Endothelial cell of umbilical vein (primary cell): ENCODE data around the gene SMIM44. TPM values are rescaled to one million over a fixed set of nuclear protein-coding genes. Genes with fewer than 3 reads are reported as not detected.

Source experiments
- BruUV-seq: library from RNA; stranded (reverse); fragments of 400-500 nt; replicated peaks from 2 replicates; lab custom pipeline; 2021; lab: Mats Ljungman, UMichigan
- CTCF ChIA-PET: fragments of 300-600, 350-600 bp; sonication (Branson Sonifier 250); formaldehyde crosslinking; loops from one replicate; lab custom pipeline; 2021; ENCODE audit warnings: antibody characterized with exemption, inconsistent platforms; lab: Charles Lee
- POLR2A ChIA-PET: fragments of 300-600, 350-600 bp; sonication (Branson Sonifier 250); formaldehyde crosslinking; loops from one replicate; lab custom pipeline; 2021; ENCODE audit warnings: antibody characterized with exemption, inconsistent platforms; lab: Charles Lee
- DNase-seq: peaks from one replicate; pipeline ENCODE4 v3.0.0-alpha.2; 2011; ENCODE audit warnings: low read depth, low spot score
- FAIRE-seq: peaks from 2 replicates; lab custom pipeline; 2011; peaks lifted over from hg19 to GRCh38; lab: Jason Lieb, UNC
- H2AFZ ChIP-seq: 2 replicates; pipeline ENCODE4 v1.6.0; 2012; ENCODE audit warnings: low read depth, low read length, control low read depth, inconsistent platforms
- H3K27ac ChIP-seq: 2 replicates; pipeline ENCODE4 v1.5.1; 2011; ENCODE audit warnings: low read depth, mild to moderate bottlenecking, control low read depth, low read length, moderate library complexity; ENCODE audit not compliant: insufficient read depth
- H3K27me3 ChIP-seq, 2 experiments: 2 replicates each; pipeline versions ENCODE4 v1.6.0 to v1.6.1; 2011; ENCODE audit warnings: low read length in 2 of 2, mixed read lengths in 1 of 2; ENCODE audit not compliant: control insufficient read depth in 2 of 2, insufficient read depth in 2 of 2
- H3K36me3 ChIP-seq, 2 experiments: 2 replicates in 1 of 2; 3 replicates in 1 of 2; pipeline ENCODE4 v1.5.1; 2011; ENCODE audit warnings: low read length in 2 of 2, mild to moderate bottlenecking in 1 of 2, moderate library complexity in 1 of 2; ENCODE audit not compliant: control insufficient read depth in 2 of 2, insufficient read depth in 2 of 2; ENCODE audit errors: extremely low read depth in 1 of 2
- H3K4me1 ChIP-seq: 3 replicates; pipeline ENCODE4 v1.5.1; 2011; ENCODE audit warnings: mild to moderate bottlenecking, low read length; ENCODE audit not compliant: control insufficient read depth, insufficient read depth; ENCODE audit errors: extremely low read depth
- H3K4me2 ChIP-seq: 2 replicates; pipeline ENCODE4 v1.6.1; 2011; ENCODE audit warnings: low read length, control low read depth, mixed read lengths; ENCODE audit not compliant: insufficient read depth
- H3K4me3 ChIP-seq, 3 experiments: fragments of 200-600 bp in 1 of 3; sonication (generic), shearing (Covaris generic) in 1 of 3; replicated peaks in 1 of 3; 2 replicates each; pipeline ENCODE4 v1.5.1; 2011 to 2016; ENCODE audit warnings: control low read depth in 3 of 3, low read length in 3 of 3, mild to moderate bottlenecking in 2 of 3, inconsistent platforms in 1 of 3, low read depth in 1 of 3, moderate library complexity in 1 of 3; ENCODE audit not compliant: insufficient read depth in 1 of 3
- H3K79me2 ChIP-seq: 2 replicates; pipeline ENCODE4 v1.6.0; 2012; ENCODE audit warnings: low read length, inconsistent platforms; ENCODE audit not compliant: control insufficient read depth, insufficient read depth
- H3K9ac ChIP-seq: replicated peaks from 2 replicates; pipeline ENCODE3; 2011; ENCODE audit warnings: low read length, control low read depth; ENCODE audit not compliant: insufficient read depth; ENCODE audit errors: extremely low read depth
- H3K9me1 ChIP-seq: replicated peaks from 3 replicates; pipeline ENCODE4 v1.6.0; 2011; ENCODE audit warnings: mild to moderate bottlenecking, low read length; ENCODE audit not compliant: control insufficient read depth, insufficient read depth; ENCODE audit errors: extremely low read depth
- H3K9me3 ChIP-seq: replicated peaks from 2 replicates; pipeline ENCODE4 v1.5.1; 2012; ENCODE audit warnings: low read length, inconsistent platforms; ENCODE audit not compliant: control insufficient read depth, insufficient read depth
- H4K20me1 ChIP-seq: replicated peaks from 2 replicates; pipeline ENCODE3; 2011; ENCODE audit warnings: mild to moderate bottlenecking, low read length; ENCODE audit not compliant: control insufficient read depth, insufficient read depth; ENCODE audit errors: extremely low read depth
- CTCF ChIP-seq, 2 donors: IDR thresholded peaks; 1 replicate in 1 of 2; 2 replicates in 1 of 2; pipeline ENCODE4 v1.5.1; 2011; ENCODE audit warnings: low read length in 2 of 2, mild to moderate bottlenecking in 2 of 2, moderate library complexity in 2 of 2, control low read depth in 1 of 2, inconsistent platforms in 1 of 2, low read depth in 1 of 2; ENCODE audit not compliant: insufficient read depth in 1 of 2; ENCODE audit errors: extremely low read depth in 1 of 2
- EZH2 ChIP-seq: IDR thresholded peaks from 2 replicates; pipeline ENCODE4 v1.6.1; 2012; ENCODE audit warnings: borderline replicate concordance, low read depth, mild to moderate bottlenecking, moderate library complexity, low read length, inconsistent platforms; ENCODE audit not compliant: severe bottlenecking
- FOS ChIP-seq: IDR thresholded peaks from 2 replicates; pipeline ENCODE4 v1.6.1; 2011; ENCODE audit warnings: mild to moderate bottlenecking, low read length, moderate library complexity, borderline replicate concordance; ENCODE audit not compliant: insufficient read depth
- GATA2 ChIP-seq: IDR thresholded peaks from 2 replicates; pipeline ENCODE4 v1.7.0; 2011; ENCODE audit warnings: low read depth, mild to moderate bottlenecking, moderate library complexity, mixed read lengths, low read length; ENCODE audit not compliant: insufficient read length, insufficient read depth
- JUN ChIP-seq: IDR thresholded peaks from 2 replicates; pipeline ENCODE4 v1.6.1; 2011; ENCODE audit warnings: borderline replicate concordance, low read depth; ENCODE audit not compliant: insufficient read length, insufficient read depth
- MYC ChIP-seq: IDR thresholded peaks from one replicate; pipeline ENCODE4 v1.6.1; 2011; ENCODE audit warnings: mild to moderate bottlenecking, low read depth, low read length
- POLR2A ChIP-seq: IDR thresholded peaks from 2 replicates; pipeline ENCODE4 v1.6.1; 2012; ENCODE audit warnings: low read depth, mild to moderate bottlenecking, control low read depth, low read length
- POLR2AphosphoS5 ChIP-seq: IDR thresholded peaks from 2 replicates; pipeline ENCODE4 v1.6.1; 2012; ENCODE audit warnings: low read depth, mild to moderate bottlenecking, control low read depth, low read length, moderate library complexity; ENCODE audit not compliant: insufficient read depth
- dilution Hi-C: fragments of 300-500 bp; cut with MboI; formaldehyde crosslinking; loops from one replicate; pipeline ENCODE4 v1.15.0; 2019; ENCODE audit warnings: low sequenced_read_pairs; ENCODE audit not compliant: extremely low pct_ligation_motif_present
- intact Hi-C: fragments of 100-400 bp; cut with micrococcal nuclease; formaldehyde crosslinking; loops from one replicate; pipeline ENCODE4 v1.10.0; 2022
- polyA plus RNA-seq, 4 experiments: library from polyadenylated mRNA; depleted of rRNA in 3 of 4; stranded (reverse) in 3 of 4; unstranded in 1 of 4; fragments of >200 nt; gene quantifications; 2 replicates each; pipeline versions ENCODE4 v1.2.1 to v1.2.3, GENCODE V29; 2011 to 2012; ENCODE audit warnings: missing spikeins in 1 of 4
- total RNA-seq: library from RNA; stranded (reverse); gene quantifications from 2 replicates; pipeline ENCODE4 v1.2.3, GENCODE V29; 2021
- TF ChIP-seq, protein P1 (sequence below): IDR thresholded peaks from 2 replicates; pipeline ENCODE4 v1.6.1; 2011; ENCODE audit not compliant: insufficient read depth, insufficient read length

The SMIM44 gene
- total and polyA plus RNA-seq, 2 donors (not counting 3 experiments of a cell fraction or from before 2014, with no cell fraction given) = not detected

- peak within 1 kb of the TSS; percentile 87 for H3K4me2 ChIP-seq
- CTCF ChIA-PET = interaction anchor here (0.6 to 1.1 kb wide), 4 partner anchors 15 to 195 kb away, joined by 3 to 15 read pairs (median 4); no protein-coding TSS in a partner anchor
- H3K27me3 ChIP-seq = no peaks in the 10 kb centered on the region
- DNase-seq = peak; percentile 98
- TF ChIP-seq, protein P1, sequence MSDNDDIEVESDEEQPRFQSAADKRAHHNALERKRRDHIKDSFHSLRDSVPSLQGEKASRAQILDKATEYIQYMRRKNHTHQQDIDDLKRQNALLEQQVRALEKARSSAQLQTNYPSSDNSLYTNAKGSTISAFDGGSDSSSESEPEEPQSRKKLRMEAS = peak; percentile 93
- TF ChIP-seq POLR2AphosphoS5 (peak; percentile 93), FOS (no peak), POLR2A (peak; percentile 92), JUN (no peak), EZH2 (no peak), GATA2 (no peak), CTCF (IDR thresholded peaks at IDR 0.05; ENCODE audit: extremely low read depth in 1 of 2, insufficient read depth in 1 of 2, low read depth in 1 of 2, low read length in 2 of 2) (no peak), MYC (peak; percentile 34)
- dilution Hi-C loops (no loop called here), intact Hi-C loops (no loop called here)
- no TSS peak for BruUV-seq
- H3K9me1 ChIP-seq = no peaks in the 10 kb centered on the region
- H3K9ac ChIP-seq = peak within 1 kb of the TSS; percentile 91
- FAIRE-seq = peak; percentile 100
- H4K20me1 ChIP-seq = no peaks in the 10 kb centered on the region
- H3K27ac ChIP-seq = peak within 1 kb of the TSS; percentile 87
- H2AFZ ChIP-seq = peak within 1 kb of the TSS; percentile 85
- peaks cover 9% of the 10 kb centered on the region for H3K4me1 ChIP-seq
- peaks cover 0 to 8% of the 10 kb centered on the region in 2 experiments for H3K36me3 ChIP-seq
- peak within 1 kb of the TSS; percentile 73 to 87 (median 80) for H3K4me3 ChIP-seq
- POLR2A ChIA-PET = no interaction called here
- H3K9me3 ChIP-seq = no peaks in the 10 kb centered on the region
- peaks cover 28% of the 10 kb centered on the region for H3K79me2 ChIP-seq
Measured at GRCh38 chr19:3500429-3501101, 17.3 kb upstream of the SMIM44 start, which contains the start of gene DOHH. DOHH (minus strand) TSS chr19:3500674; CDS start chr19:3496814, 3,860 bp downstream.
